OCI-LY1 (cell line): ENCODE results near the gene MYBPHL.

Experiments
- CTCF ChIP-seq: fragments of 200-600 bp; sonication (generic), shearing (Covaris generic); IDR thresholded peaks from 2 replicates; pipeline ENCODE4 v1.5.1; 2017; ENCODE audit warnings: mild to moderate bottlenecking, antibody characterized with exemption, low read length, moderate library complexity, mixed read lengths
- EZH2 ChIP-seq: fragments of 200-600 bp; sonication (generic), shearing (Covaris generic); IDR thresholded peaks from 2 replicates; pipeline ENCODE4 v1.8.0; 2017; ENCODE audit warnings: borderline replicate concordance, mixed run types, mild to moderate bottlenecking, antibody characterized with exemption, low read length, moderate library complexity, mixed read lengths

DNA sequence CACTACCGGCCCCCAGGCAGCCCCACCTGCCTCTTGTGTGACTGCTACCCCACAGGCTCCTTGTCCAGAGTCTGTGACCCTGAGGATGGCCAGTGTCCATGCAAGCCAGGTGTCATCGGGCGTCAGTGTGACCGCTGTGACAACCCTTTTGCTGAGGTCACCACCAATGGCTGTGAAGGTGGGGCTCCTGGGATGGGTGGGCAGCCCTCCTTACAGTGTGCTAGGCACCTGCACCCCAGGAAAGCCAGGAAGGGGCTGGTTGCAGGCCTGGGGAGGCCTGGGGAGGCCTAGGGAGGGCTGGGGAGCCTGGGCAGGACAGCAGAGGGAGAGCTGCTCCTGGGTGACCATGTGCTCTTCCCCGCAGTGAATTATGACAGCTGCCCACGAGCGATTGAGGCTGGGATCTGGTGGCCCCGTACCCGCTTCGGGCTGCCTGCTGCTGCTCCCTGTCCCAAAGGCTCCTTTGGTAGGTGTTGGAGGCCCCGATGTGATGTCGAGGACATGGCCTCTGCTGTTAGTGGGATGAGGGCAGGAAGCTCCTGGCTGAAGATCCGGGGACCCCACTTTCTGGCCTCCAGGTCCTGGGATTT lies 41.0 kb downstream of the MYBPHL start:
- TF ChIP-seq EZH2, result no peak
- TF ChIP-seq CTCF, result no peak
